GM23338 (cell line): ENCODE results near the gene SYNCRIP. TPM values are rescaled to one million over a fixed set of nuclear protein-coding genes. Genes with fewer than 3 reads are reported as not detected.

Experiments
- ATAC-seq: fragments of 200-7000 bp; cut with Tn5 transposase; 3 replicates; pipeline ENCODE4 v1.9.1; 2020
- DNase-seq: peaks from one replicate; pipeline ENCODE4 v3.0.0-alpha.2; 2015; ENCODE audit warnings: low spot score
- H2AFZ ChIP-seq: fragments of 200-600 bp; sonication (generic); 2 replicates; pipeline ENCODE4 v1.8.0; 2016; ENCODE audit warnings: antibody characterized with exemption, mild to moderate bottlenecking, moderate library complexity
- H3F3A ChIP-seq: fragments of 200-600 bp; sonication (generic); replicated peaks from 2 replicates; pipeline ENCODE4 v1.8.0; 2017; ENCODE audit warnings: antibody characterized with exemption, mixed run types, low read depth
- H3K27ac ChIP-seq: fragments of 200-600 bp; sonication (generic); 2 replicates; pipeline ENCODE4 v1.6.1; 2016; ENCODE audit warnings: low read depth
- H3K27me3 ChIP-seq: fragments of 200-600 bp; sonication (generic); 2 replicates; pipeline ENCODE4 v1.8.0; 2016; ENCODE audit warnings: mild to moderate bottlenecking, mixed run types, moderate library complexity; ENCODE audit not compliant: insufficient read depth
- H3K36me3 ChIP-seq: fragments of 200-600 bp; sonication (generic); 2 replicates; pipeline ENCODE4 v1.8.0; 2016; ENCODE audit warnings: mild to moderate bottlenecking; ENCODE audit not compliant: insufficient read depth
- H3K4me1 ChIP-seq: fragments of 200-600 bp; sonication (generic); 2 replicates; pipeline ENCODE4 v1.8.0; 2016; ENCODE audit warnings: mild to moderate bottlenecking, moderate library complexity; ENCODE audit not compliant: insufficient read depth
- H3K4me2 ChIP-seq: fragments of 200-600 bp; sonication (generic); 2 replicates; pipeline ENCODE4 v1.7.1; 2017; ENCODE audit warnings: mixed run types
- H3K4me3 ChIP-seq: fragments of 200-600 bp; sonication (generic); 2 replicates; pipeline ENCODE4 v1.6.1; 2016; ENCODE audit warnings: mixed run types
- H3K79me2 ChIP-seq: fragments of 200-600 bp; sonication (generic); replicated peaks from 2 replicates; pipeline ENCODE4 v1.8.0; 2017; ENCODE audit warnings: mild to moderate bottlenecking; ENCODE audit not compliant: insufficient read depth
- H3K9me2 ChIP-seq: fragments of 200-600 bp; sonication (generic); 2 replicates; pipeline ENCODE4 v1.8.0; 2017; ENCODE audit not compliant: insufficient read depth
- H4K20me1 ChIP-seq: fragments of 200-600 bp; sonication (generic); replicated peaks from 2 replicates; pipeline ENCODE4 v1.8.0; 2017; ENCODE audit warnings: mild to moderate bottlenecking; ENCODE audit not compliant: insufficient read depth
- H3K27ac Mint-ChIP-seq: 2 replicates; pipeline ENCODE4 v1.8.0; 2020; ENCODE audit warnings: inconsistent platforms, mild to moderate bottlenecking, moderate library complexity, mixed read lengths
- H3K27me3 Mint-ChIP-seq: 3 replicates; pipeline ENCODE4 v1.8.0; 2022; ENCODE audit warnings: low read depth, mild to moderate bottlenecking, moderate library complexity, mixed read lengths, inconsistent platforms; ENCODE audit not compliant: insufficient read depth, poor library complexity
- H3K36me3 Mint-ChIP-seq: 3 replicates; pipeline ENCODE4 v1.8.0; 2021; ENCODE audit warnings: low read depth, mild to moderate bottlenecking, inconsistent platforms, moderate library complexity, mixed read lengths
- H3K4me1 Mint-ChIP-seq: 3 replicates; pipeline ENCODE4 v1.8.0; 2020; ENCODE audit warnings: mild to moderate bottlenecking, inconsistent platforms, mixed read lengths
- H3K4me3 Mint-ChIP-seq: 3 replicates; pipeline ENCODE4 v1.8.0; 2021; ENCODE audit warnings: moderate library complexity, mild to moderate bottlenecking, inconsistent platforms, mixed read lengths
- H3K9me3 Mint-ChIP-seq: 3 replicates; pipeline ENCODE4 v1.8.0; 2020; ENCODE audit warnings: moderate library complexity, mild to moderate bottlenecking, inconsistent platforms, mixed read lengths
- CREB1 ChIP-seq: fragments of 250-450 bp; sonication (Bioruptor Pico); IDR thresholded peaks from 2 replicates; pipeline ENCODE4 v1.5.0; 2020; ENCODE audit warnings: low read depth, mild to moderate bottlenecking, moderate library complexity
- EZH2 ChIP-seq: fragments of 200-600 bp; sonication (generic); IDR thresholded peaks from one replicate; pipeline ENCODE4 v1.8.0; 2017; ENCODE audit warnings: antibody characterized with exemption, mild to moderate bottlenecking, low read depth; ENCODE audit not compliant: unreplicated experiment
- EZH2phosphoT487 ChIP-seq: fragments of 200-600 bp; sonication (generic); IDR thresholded peaks from one replicate; pipeline ENCODE4 v1.8.1; 2018; ENCODE audit warnings: antibody characterized with exemption; ENCODE audit not compliant: unreplicated experiment
- NANOG ChIP-seq: IDR thresholded peaks from 2 replicates; pipeline ENCODE4 v1.6.1; 2016; ENCODE audit warnings: antibody characterized with exemption, borderline replicate concordance
- POLR2AphosphoS5 ChIP-seq: IDR thresholded peaks from 2 replicates; pipeline ENCODE4 v1.6.1; 2016; ENCODE audit warnings: antibody characterized with exemption, low read depth
- STAT1 ChIP-seq: IDR thresholded peaks from one replicate; pipeline ENCODE4 v1.6.1; 2016; ENCODE audit warnings: antibody characterized with exemption; ENCODE audit not compliant: unreplicated experiment
- ZNF114 ChIP-seq: fragments of 250-450 bp; sonication (Bioruptor Pico); IDR thresholded peaks from 2 replicates; pipeline ENCODE4 v1.5.0; 2020; ENCODE audit warnings: mild to moderate bottlenecking, moderate library complexity
- polyA plus RNA-seq: library from polyadenylated mRNA; unstranded; fragments of >200 nt; fragmentation: Nextera tagmentation; extraction: Ambion mirVana; gene quantifications from 2 replicates; pipeline ENCODE4 v1.2.1, GENCODE V29; 2016
- total RNA-seq: library from RNA; depleted of rRNA; stranded (reverse); fragments of >200 nt; shearing (Covaris generic); gene quantifications from 2 replicates; pipeline ENCODE4 v1.2.3, GENCODE V29; 2014
- TF ChIP-seq, protein P1 (sequence below): fragments of 250-450 bp; sonication (Bioruptor Pico); IDR thresholded peaks from 2 replicates; pipeline ENCODE4 v1.5.0; 2020; ENCODE audit warnings: mild to moderate bottlenecking, moderate library complexity
- TF ChIP-seq, protein P2 (sequence below): IDR thresholded peaks from 2 replicates; pipeline ENCODE4 v1.6.1; 2016; ENCODE audit warnings: antibody characterized with exemption
- TF ChIP-seq, protein P3 (sequence below): IDR thresholded peaks from one replicate; pipeline ENCODE4 v1.6.1; 2018; ENCODE audit warnings: antibody characterized with exemption; ENCODE audit not compliant: unreplicated experiment

The SYNCRIP gene
- total and polyA plus RNA-seq, 2 experiments from 2014 or later, result 163 to 164 TPM

DNA sequence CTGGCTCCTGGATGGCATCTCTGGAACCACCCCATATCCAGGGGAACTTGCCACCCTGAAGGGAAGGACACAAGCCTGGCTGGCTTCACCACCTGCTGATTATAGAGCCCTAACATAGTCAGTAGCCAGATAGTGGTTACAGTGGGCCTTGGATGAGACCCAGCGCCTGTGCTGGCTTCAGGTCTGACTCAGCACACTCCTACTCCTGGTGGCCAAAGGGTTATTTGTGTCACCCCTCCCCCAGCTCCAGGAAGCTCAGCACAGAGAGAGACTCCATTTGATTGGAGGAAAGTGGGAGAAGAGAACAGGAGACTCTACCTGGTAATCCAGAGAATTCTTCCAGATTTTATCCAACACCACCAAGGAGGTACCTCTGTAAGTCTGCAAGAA, 61.8 kb downstream of the SYNCRIP start (continued):
- TF ChIP-seq, protein P1, sequence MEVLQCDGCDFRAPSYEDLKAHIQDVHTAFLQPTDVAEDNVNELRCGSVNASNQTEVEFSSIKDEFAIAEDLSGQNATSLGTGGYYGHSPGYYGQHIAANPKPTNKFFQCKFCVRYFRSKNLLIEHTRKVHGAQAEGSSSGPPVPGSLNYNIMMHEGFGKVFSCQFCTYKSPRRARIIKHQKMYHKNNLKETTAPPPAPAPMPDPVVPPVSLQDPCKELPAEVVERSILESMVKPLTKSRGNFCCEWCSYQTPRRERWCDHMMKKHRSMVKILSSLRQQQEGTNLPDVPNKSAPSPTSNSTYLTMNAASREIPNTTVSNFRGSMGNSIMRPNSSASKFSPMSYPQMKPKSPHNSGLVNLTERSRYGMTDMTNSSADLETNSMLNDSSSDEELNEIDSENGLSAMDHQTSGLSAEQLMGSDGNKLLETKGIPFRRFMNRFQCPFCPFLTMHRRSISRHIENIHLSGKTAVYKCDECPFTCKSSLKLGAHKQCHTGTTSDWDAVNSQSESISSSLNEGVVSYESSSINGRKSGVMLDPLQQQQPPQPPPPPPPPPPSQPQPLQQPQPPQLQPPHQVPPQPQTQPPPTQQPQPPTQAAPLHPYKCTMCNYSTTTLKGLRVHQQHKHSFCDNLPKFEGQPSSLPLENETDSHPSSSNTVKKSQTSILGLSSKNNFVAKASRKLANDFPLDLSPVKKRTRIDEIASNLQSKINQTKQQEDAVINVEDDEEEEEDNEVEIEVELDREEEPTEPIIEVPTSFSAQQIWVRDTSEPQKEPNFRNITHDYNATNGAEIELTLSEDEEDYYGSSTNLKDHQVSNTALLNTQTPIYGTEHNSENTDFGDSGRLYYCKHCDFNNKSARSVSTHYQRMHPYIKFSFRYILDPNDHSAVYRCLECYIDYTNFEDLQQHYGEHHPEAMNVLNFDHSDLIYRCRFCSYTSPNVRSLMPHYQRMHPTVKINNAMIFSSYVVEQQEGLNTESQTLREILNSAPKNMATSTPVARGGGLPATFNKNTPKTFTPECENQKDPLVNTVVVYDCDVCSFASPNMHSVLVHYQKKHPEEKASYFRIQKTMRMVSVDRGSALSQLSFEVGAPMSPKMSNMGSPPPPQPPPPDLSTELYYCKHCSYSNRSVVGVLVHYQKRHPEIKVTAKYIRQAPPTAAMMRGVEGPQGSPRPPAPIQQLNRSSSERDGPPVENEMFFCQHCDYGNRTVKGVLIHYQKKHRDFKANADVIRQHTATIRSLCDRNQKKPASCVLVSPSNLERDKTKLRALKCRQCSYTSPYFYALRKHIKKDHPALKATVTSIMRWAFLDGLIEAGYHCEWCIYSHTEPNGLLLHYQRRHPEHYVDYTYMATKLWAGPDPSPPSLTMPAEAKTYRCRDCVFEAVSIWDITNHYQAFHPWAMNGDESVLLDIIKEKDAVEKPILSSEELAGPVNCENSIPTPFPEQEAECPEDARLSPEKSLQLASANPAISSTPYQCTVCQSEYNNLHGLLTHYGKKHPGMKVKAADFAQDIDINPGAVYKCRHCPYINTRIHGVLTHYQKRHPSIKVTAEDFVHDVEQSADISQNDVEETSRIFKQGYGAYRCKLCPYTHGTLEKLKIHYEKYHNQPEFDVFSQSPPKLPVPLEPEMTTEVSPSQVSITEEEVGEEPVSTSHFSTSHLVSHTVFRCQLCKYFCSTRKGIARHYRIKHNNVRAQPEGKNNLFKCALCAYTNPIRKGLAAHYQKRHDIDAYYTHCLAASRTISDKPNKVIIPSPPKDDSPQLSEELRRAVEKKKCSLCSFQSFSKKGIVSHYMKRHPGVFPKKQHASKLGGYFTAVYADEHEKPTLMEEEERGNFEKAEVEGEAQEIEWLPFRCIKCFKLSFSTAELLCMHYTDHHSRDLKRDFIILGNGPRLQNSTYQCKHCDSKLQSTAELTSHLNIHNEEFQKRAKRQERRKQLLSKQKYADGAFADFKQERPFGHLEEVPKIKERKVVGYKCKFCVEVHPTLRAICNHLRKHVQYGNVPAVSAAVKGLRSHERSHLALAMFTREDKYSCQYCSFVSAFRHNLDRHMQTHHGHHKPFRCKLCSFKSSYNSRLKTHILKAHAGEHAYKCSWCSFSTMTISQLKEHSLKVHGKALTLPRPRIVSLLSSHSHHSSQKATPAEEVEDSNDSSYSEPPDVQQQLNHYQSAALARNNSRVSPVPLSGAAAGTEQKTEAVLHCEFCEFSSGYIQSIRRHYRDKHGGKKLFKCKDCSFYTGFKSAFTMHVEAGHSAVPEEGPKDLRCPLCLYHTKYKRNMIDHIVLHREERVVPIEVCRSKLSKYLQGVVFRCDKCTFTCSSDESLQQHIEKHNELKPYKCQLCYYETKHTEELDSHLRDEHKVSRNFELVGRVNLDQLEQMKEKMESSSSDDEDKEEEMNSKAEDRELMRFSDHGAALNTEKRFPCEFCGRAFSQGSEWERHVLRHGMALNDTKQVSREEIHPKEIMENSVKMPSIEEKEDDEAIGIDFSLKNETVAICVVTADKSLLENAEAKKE, result no peak
- TF ChIP-seq EZH2phosphoT487 (no peak), EZH2 (no peak), ZNF114 (CRISPR knock-in tag) (no peak), STAT1 (no peak), CREB1 (no peak)
- TF ChIP-seq, protein P2, sequence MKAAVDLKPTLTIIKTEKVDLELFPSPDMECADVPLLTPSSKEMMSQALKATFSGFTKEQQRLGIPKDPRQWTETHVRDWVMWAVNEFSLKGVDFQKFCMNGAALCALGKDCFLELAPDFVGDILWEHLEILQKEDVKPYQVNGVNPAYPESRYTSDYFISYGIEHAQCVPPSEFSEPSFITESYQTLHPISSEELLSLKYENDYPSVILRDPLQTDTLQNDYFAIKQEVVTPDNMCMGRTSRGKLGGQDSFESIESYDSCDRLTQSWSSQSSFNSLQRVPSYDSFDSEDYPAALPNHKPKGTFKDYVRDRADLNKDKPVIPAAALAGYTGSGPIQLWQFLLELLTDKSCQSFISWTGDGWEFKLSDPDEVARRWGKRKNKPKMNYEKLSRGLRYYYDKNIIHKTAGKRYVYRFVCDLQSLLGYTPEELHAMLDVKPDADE, result no peak

DNA sequence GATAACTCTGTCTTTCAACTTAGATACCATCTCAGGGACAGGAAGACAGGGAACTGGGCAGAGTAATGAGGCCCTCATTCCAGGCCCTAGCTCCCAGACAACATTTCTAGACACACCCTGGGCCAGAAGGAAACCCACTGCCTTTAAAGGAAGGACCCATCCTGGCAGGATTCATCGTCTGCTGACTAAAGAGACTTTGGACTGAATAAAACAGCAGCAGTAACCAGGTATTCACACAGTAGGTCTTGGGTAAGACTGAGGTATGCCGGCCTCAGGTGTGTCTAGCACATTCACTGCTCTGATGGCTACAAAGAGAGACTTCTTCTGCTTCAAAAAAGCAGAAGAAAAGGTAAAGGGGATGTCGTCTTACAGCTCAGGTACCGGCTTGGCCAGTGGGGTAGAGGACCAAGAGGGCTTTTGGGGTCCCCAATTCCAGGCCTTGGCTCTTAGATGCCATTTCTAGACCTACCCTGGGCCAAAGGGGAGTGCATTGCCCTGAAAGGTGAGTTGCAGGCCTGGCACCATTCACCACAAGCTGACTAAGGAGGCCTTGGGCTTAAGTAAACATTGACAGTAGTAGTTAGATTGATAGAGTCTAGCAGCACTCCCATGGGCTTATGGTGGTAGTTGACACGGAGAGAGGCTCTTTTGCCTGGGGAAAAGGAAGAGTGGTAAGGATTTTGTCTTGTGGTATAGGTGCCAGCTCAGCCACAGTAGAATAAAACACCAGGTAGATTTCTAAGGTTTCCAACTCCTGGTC, 62.4 kb downstream of the SYNCRIP start:
- H4K20me1 ChIP-seq, result no peaks in the 10 kb centered on the region
- no peak overlapping the region for H3K4me3 ChIP-seq
- TF ChIP-seq, protein P3, sequence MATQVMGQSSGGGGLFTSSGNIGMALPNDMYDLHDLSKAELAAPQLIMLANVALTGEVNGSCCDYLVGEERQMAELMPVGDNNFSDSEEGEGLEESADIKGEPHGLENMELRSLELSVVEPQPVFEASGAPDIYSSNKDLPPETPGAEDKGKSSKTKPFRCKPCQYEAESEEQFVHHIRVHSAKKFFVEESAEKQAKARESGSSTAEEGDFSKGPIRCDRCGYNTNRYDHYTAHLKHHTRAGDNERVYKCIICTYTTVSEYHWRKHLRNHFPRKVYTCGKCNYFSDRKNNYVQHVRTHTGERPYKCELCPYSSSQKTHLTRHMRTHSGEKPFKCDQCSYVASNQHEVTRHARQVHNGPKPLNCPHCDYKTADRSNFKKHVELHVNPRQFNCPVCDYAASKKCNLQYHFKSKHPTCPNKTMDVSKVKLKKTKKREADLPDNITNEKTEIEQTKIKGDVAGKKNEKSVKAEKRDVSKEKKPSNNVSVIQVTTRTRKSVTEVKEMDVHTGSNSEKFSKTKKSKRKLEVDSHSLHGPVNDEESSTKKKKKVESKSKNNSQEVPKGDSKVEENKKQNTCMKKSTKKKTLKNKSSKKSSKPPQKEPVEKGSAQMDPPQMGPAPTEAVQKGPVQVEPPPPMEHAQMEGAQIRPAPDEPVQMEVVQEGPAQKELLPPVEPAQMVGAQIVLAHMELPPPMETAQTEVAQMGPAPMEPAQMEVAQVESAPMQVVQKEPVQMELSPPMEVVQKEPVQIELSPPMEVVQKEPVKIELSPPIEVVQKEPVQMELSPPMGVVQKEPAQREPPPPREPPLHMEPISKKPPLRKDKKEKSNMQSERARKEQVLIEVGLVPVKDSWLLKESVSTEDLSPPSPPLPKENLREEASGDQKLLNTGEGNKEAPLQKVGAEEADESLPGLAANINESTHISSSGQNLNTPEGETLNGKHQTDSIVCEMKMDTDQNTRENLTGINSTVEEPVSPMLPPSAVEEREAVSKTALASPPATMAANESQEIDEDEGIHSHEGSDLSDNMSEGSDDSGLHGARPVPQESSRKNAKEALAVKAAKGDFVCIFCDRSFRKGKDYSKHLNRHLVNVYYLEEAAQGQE, result no peak
- TF ChIP-seq POLR2AphosphoS5 (no peak), STAT1 (no peak), NANOG (no peak)
- TF ChIP-seq, protein P2, result no peak

More for the DNA sequence above, 62.4 kb downstream of the SYNCRIP start:
- no peak for DNase-seq
- peaks cover 13% of the 10 kb centered on the region for H3K4me1 Mint-ChIP-seq
- Histone ChIP-seq H3K79me2 (peaks cover 54% of the 10 kb centered on the region), H2AFZ (no peak overlapping the region), H3K27me3 (no peaks in the 10 kb centered on the region), H3K4me2 (peak overlapping the region; percentile 61; the same call in 1 of the 2 replicates), H3K4me1 (peaks cover 18% of the 10 kb centered on the region; the same call in 1 of the 2 replicates), H3K27ac (0 out of 2 replicates have a peak overlapping the region, but pooled peaks have one; percentile 20), H3F3A (no peaks in the 10 kb centered on the region), H3K36me3 (0 out of 2 replicates have a peak, but pooled peaks cover 7% of the 10 kb centered on the region), H3K9me2 (0 out of 2 replicates have a peak, but pooled peaks cover 4% of the 10 kb centered on the region)
- H3K27me3 Mint-ChIP-seq, result peaks cover 7% of the 10 kb centered on the region
- peaks cover 40% of the 10 kb centered on the region for H3K36me3 Mint-ChIP-seq
- no peak overlapping the region for H3K4me3 Mint-ChIP-seq
- ATAC-seq, result no peak; the same call in 2 of the 3 replicates
- peaks cover 32% of the 10 kb centered on the region for H3K9me3 Mint-ChIP-seq
- H3K27ac Mint-ChIP-seq, result peak overlapping the region; percentile 68
